Measurements from ENCODE around the gene MEIS2.

Gene MEIS2

GRCh38 chr15:37112971-37113670, 12.8 kb upstream of the MEIS2 start:
- DNase-seq (ENCODE audit: low spot score): no peak

DNA sequence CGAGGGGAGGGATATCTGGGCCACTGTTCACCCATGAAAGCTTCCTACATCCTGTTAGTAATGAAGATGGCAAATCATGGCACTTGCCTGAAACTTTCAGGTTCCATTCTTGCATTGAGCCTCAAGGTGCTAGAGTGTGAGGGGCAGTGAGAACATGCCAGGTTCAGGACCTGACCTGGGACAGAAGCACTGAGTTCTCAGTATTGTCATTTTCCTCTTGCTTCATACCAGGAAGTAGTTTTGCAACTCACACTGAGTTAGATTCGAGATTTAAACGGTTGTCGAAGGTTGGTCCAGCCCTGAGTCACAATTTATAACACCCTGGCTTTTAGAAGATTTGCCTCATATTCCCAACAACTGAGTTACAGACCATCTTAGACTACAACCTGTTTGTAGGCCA, 11.8 kb upstream of the MEIS2 start:
- no peak for DNase-seq (ENCODE audit: low spot score)

DNA sequence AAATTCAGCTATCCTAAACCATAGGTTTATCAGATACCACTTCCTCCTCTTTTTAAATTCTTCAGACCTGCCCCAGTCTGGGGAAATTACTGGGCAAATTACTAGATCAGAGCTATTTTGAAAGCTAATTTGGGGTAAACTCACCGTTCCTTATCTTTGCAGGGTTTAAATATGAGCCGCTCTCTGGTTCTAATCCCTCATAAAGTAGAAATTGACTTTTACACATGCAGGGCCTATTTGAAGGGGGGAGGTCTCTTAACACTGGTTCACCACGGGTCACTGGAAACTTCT, 11.0 kb upstream of the MEIS2 start:
- DNase-seq (ENCODE audit: low spot score): no peak

GRCh38 chr15:37109872-37110572, 9.7 kb upstream of the MEIS2 start:
- no peak for DNase-seq (ENCODE audit: low spot score)

- no peak for DNase-seq (ENCODE audit: low spot score)
Measured at GRCh38 chr15:37109168-37109871, 9.0 kb upstream of the MEIS2 start.

DNA sequence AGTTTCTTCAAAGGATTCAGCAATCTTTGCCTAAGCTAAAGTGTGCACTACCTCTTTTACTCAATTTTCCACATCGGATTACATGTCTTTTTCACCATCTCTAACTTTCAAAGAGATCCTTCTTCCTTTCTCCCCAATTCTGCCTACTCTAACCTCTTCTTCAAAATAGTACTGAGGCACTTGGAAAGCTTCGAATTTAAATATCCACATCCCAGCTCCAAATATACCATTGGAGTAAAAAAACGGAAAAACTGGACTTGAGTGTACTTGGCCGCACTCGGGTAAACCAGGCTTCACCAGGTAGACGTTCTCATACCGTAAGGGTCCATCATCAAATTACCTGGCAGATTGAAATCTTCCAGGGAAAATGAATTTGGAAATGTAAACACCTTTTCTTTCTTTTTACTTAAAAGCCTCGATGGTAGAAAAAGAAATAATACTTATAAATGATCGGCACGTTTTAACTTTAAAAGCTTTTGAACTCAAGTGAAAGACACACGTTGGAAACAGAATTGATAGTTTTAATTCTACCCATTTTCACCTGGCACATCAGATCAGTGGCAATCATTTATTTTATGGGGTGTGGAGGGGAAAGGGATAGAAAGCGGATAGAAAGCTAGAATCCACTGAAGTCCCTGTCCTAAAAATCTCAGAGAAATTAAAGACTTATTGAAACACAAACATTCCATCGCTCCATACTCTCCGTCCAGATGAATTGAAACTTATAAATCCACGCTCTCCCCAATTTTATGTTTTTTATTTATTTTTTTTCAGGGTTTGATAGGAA, 8.2 kb upstream of the MEIS2 start:
- no peak for DNase-seq (ENCODE audit: low spot score)

DNA sequence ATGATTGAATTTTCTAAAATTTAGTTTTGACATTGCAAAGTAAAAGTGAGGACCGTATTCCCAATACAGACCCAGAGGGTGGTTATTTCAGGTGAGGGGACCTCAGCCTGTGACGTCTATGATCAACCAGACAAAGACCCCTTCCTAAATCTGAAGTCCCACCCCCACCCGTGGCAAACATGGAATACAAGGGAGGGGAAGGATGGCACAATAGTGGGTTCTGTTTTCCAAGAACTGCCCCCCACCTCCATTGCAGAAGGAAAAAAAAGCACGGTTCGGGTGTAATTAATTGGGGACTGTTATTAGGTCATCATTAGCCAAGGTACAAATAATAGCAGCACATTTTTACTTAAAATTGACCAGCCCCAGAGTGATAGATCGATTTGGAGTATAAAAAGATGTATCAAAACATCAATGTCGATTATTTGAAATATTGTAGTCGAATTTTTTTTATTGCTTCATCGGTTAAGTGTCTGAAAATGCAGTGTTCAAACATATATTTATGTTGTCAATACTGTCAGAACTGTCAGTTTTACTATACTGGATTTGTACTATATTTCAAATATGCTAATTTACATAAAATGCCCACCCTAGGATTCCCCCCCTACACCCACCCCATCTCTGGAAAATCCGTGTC, 7.5 kb upstream of the MEIS2 start:
- DNase-seq (ENCODE audit: low spot score): no peak

- no peak for DNase-seq (ENCODE audit: low spot score)
Measured at GRCh38 chr15:37107071-37107743, 6.9 kb upstream of the MEIS2 start.

DNA sequence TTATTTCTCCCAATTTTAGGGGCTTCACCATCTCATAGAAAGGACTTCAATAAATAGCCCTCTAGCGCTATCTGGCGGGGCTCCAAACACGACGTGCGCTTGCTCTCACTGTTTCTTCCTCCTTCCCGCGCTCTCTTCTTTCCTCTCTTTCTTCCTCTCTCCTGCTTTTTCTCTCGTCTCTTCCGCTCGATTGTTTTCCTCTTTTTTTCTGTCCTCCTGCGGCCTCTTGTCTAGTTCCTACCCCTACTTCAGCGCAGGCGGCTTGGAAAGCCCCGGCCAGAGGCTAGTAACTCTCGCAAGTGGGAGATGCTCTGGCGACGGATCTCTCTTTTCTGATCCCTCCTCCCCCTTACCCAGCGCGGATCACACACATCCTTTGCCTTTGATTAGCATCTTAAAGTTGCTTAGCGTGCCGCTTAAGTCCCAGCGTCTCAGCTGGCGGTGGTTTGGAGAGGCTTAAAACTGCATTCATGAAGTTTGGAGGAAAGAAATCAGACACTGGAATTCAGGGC, 6.2 kb upstream of the MEIS2 start:
- DNase-seq (ENCODE audit: low spot score): peak; percentile 55

DNA sequence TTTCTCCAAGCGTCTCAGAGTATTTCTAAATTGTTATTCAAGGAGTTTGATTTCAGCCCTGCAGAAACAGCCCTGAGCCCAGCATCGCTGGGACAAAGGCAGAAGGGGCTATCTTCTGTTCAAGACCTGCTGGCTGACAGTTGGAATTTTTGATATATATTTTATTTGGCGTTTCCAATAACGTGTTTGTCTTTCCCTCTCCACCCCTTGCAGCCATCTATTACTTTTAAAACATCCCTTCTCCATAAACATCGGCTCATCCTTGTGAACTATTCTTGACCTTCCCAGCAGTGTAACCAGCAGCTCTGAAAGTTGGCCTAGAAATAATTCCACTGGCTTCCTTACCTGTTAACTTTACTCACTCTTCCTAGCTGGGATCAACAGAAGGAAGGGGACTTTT, 5.5 kb upstream of the MEIS2 start:
- DNase-seq (ENCODE audit: low spot score): no peak

GRCh38 chr15:37105029-37105428, 4.7 kb upstream of the MEIS2 start:
- DNase-seq (ENCODE audit: low spot score): no peak

GRCh38 chr15:37104424-37104981, 4.2 kb upstream of the MEIS2 start:
- no peak for DNase-seq (ENCODE audit: low spot score)

DNA sequence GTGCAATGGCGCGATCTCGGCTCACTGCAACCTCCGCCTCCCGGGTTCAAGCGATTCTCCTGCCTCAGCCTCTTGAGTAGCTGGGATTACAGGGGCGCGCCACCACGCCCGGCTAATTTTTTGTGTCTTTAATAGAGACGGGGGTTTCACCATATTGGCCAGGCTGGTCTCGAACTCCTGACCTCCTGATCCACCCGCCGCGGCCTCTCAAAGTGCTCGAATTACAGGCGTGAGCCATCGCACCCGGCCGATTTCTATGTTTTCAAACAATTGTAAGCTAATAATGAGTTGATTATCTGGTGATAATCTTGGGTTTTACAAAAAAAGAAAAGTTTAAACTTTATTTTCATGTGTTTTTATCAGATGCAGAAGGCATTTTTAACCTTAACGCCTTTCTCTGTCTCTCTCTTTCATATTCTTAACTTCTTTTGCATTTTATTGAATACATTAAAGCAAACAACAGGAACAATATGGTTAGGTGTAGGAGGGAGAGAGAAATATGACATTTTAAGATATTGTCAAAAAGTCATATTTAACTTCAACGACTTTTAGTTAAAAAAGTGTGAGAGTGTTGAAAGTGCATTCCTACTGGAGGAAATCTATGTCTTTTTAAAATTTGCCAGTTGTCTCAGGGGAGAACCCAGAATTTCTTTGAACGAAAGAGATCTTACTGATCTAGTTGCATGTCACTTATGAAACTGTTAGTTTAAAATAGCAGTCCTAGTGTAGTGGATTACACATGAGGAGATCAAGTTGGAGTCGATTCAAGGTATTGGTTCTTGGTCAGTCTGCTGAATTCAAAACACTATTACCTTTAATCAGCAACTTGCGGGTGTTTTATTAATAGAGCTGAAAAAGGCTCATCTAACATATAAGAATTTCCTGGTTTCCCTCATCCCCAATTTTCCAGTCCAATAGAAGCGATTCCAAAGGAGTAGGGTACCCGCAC, 3.4 kb upstream of the MEIS2 start:
- no peak for DNase-seq (ENCODE audit: low spot score)

- DNase-seq (ENCODE audit: low spot score): no peak
Measured at GRCh38 chr15:37103163-37103435, 2.8 kb upstream of the MEIS2 start.

GRCh38 chr15:37102305-37103162, 2.2 kb upstream of the MEIS2 start:
- DNase-seq (ENCODE audit: low spot score): no peak

DNA sequence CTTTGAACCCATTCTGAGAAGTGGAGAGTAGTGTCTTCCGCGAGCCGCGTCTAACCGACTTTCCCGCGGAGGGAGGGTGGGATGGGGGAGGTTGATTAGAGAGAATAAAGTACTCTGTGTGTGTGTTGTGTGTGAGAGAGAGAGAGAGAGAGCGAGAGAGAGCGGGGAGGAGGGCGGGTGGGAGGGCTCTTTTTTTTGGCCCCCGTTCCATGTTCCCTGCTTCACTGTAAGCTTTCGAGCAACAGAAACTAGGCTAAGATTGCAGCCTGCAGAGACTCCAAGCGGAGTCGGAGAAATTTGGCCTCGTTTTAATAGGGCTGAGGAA, 1.6 kb upstream of the MEIS2 start:
- DNase-seq (ENCODE audit: low spot score): no peak

GRCh38 chr15:37100966-37101215, 542 bp upstream of the MEIS2 start:
- DNase-seq (ENCODE audit: low spot score): no peak

DNA sequence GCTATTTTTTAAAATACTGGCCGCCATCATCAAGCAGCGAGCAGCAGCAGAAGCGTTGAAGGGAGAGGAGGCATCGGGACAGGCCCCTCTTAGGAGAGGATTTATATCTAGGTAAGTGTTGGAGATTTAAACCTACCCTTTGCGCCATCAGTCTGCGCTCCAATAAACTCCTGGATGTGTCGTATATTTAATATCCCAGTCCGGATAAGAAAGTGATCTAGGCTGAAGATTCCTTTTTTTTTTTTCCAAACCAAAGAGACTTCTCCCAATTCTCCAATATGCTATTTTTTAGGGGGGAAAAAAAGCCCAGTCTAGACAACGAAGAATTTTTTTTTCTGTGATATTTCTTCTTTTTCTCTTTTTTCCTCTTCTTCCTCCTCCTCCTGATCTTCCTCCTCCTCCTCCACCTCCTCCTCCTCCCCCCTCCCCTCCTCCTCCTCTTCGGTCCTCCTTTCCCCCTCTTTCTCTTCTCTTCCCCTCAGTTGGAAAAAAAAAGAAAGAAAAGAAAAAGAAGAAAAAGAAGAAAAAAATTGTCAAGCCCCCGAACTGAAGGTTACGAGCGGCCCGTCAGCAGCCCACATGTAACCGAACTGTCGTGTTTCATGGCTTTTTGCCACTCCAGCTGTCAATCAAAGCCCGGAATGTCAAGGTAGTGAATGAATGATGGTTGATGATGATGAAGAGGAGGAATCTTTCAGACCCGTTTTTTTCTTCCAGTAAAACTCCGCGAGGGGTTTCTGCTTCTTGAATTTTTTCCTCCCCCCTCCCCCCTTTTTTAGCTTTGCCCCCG, 835 bp downstream of the MEIS2 start:
- no peak for DNase-seq (ENCODE audit: low spot score)

Data from D341Med (cell line).